Activated CD4-positive, CD25-positive, alpha-beta regulatory T cell treated with anti-CD3 and anti-CD28 coated beads, Interleukin-2, amount 50 U/mL, for 24 hours (primary cell): ENCODE measurements around the gene DGKE.
A peak's percentile ranks its signal among the peaks of the same experiment; 100 is the strongest.

ENCODE experiments used
- ATAC-seq, 2 donors: fragments of 150-1000 bp; cut with Tn5 transposase; one replicate each; pipeline ENCODE4 v1.10.0; 2021; ENCODE audit warnings: mild to moderate bottlenecking in 1 of 2, moderate library complexity in 1 of 2

DGKE gene

GRCh38 chr17:56815711-56816110, 18.2 kb upstream of the DGKE start:
- no peak for ATAC-seq

GRCh38 chr17:56817066-56817465, 16.9 kb upstream of the DGKE start:
- ATAC-seq: no peak

DNA sequence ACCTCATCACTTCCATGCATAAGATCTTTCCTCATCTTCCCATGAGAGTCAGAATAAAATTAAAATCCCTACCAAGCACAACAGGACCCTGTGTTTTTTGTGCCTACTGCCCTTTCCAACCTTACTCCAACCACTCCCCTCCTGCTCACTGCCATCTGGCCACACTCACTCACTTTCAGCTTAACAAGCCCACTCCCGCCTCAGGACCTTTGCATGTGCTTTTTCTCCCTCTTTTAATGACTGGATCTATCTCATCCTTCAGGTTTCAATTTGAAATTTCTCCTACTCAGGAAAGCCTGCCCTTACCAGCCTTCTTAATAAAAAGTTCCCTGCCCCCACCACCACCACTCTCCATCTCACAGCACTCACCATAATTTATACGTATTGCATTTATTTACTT, 14.9 kb upstream of the DGKE start:
- ATAC-seq: no peak

DNA sequence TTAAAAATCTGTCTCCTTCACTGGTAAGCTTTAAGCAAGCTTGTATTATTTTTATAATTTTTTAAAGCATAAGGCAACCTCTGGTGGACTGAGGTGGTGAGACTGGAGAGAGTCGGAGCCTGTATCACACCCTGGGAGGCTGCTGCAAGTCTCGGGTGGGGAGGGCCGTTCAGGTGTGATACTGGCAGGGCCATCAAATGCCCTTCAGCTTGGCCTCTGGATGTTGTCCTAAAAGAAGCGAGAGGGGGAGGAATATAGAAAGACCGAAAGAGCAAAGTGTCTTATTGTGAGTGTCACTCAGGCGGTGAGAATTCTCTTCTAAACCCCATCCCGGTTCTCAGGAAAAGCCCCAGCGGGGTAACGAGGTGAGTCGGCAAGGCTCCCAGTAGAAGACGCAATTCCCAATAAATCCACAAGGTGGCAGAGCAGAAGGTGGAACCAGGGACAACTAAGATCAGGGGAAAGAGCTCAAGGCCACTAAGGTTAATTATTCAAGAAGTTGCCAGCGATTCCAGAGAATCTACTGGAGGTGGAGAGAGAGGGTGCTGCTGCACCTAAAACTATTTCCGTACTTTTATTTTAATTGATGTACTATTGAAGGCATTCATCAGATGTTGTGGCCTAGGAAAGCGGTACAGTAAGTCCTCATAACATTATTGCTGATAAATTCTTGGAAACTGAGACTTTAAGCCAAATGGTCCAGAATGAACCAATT, 14.4 kb upstream of the DGKE start:
- ATAC-seq: peak; percentile 35 to 37

DNA sequence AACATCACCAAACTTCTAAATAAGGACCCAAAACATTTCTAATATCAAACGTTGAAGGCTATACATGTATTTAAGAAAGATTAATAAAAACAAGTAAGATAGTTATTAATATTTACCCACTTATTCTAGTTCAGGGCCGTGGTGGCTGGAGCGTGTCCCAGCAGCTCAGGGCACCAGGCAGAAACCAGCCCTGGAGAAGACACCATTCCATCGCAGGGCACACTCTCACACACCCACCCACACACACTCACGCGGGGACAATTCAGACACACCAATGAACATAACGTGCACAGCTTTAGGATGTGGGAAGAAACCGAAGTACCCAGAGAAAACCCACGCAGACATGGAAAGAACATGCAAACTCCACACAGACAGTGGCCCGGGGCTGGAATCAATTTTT, 13.7 kb upstream of the DGKE start:
- no peak for ATAC-seq

GRCh38 chr17:56821847-56822534, 12.0 kb upstream of the DGKE start:
- peak; percentile 84 to 86 for ATAC-seq

DNA sequence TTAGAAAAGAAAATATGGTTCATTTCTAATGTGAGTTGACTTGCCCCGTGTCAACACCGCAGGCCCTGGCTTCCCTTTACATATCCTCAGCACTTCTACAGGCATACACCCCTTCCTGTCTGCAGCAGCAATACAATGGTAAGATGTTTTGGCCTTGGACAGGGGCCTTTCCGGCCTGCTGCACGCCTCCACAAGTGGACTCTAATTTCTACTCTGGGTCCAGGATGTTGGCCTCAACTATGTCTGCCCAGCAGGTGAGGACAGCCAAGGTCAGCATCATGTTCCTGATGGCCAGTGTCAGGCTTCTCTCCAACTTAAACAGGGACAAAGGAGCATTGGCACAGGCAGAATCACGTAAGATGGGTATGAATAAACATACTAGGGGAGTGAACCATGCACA, 11.2 kb upstream of the DGKE start:
- ATAC-seq: peak in 1 of 2 donors; percentile 25

- ATAC-seq: no peak
Measured at GRCh38 chr17:56823848-56824247, 10.1 kb upstream of the DGKE start.

- ATAC-seq: no peak
Measured at GRCh38 chr17:56824503-56824902, 9.4 kb upstream of the DGKE start.

- no peak for ATAC-seq
Measured at GRCh38 chr17:56826611-56827414, 7.1 kb upstream of the DGKE start.

DNA sequence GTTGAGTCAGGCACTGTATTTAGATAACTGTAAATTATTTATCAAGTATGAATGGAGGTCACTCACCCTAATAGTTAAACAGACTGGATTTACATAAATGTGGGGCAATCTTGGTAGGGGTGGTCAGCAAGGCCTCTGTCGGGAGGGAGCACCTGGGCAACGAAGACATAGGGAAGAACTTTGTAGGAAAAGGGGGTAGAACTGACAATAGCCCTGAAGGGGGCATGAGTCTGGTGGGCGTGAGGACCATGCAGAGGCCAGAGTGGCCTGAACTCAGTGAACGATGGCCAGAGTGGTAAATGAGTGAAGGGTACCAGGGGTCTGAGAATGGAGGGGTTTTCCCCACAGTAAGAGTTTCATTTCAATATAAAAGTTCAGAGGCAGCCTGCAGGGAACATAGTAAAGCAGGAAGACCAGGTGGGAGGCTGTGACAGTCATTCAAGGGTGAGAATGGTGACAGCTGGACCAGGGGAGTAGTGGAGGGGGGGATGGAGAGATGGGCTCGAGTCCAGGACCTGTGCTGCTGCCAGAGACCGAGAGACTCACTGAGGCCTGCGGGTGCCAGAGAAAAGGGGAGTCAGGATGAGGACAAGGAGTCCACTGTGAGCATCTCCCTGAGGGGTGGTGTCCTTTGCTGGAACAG, 3.1 kb upstream of the DGKE start:
- ATAC-seq: no peak

DNA sequence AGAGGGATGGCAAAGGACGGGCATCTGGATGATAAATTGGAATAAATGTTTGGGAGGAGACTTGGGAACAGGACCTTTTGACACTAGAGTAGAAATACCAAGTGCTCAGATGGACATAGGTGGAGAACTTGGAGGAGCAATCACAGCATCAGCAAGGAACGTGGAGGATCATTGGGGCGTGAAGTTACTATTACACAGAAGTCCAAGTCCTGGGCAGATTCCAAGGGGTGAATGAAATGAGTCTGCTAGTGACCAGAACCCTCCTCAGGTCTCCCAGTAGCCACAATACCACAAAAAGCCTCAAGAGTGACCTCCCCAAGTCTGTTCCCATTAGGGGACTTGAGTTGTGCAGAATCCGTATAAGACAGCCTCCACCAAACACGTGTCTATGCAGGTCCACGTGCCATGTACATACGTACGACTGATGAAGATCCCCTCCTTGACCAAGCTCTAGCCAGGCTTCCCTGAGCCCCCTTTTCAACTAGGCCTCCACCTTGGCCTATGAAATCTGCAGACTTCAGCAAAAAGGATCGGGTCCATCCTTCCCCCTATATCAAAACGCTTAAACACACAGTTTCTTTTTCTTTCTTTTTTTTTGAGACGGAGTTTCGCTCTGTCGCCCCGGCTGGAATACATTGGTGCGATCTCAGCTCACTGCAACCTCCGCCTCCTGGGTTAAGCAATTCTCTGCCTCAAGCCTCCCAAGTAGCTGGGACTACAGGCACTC, 2.4 kb upstream of the DGKE start:
- no peak for ATAC-seq

GRCh38 chr17:56832446-56832845, 1.5 kb upstream of the DGKE start:
- ATAC-seq: no peak

DNA sequence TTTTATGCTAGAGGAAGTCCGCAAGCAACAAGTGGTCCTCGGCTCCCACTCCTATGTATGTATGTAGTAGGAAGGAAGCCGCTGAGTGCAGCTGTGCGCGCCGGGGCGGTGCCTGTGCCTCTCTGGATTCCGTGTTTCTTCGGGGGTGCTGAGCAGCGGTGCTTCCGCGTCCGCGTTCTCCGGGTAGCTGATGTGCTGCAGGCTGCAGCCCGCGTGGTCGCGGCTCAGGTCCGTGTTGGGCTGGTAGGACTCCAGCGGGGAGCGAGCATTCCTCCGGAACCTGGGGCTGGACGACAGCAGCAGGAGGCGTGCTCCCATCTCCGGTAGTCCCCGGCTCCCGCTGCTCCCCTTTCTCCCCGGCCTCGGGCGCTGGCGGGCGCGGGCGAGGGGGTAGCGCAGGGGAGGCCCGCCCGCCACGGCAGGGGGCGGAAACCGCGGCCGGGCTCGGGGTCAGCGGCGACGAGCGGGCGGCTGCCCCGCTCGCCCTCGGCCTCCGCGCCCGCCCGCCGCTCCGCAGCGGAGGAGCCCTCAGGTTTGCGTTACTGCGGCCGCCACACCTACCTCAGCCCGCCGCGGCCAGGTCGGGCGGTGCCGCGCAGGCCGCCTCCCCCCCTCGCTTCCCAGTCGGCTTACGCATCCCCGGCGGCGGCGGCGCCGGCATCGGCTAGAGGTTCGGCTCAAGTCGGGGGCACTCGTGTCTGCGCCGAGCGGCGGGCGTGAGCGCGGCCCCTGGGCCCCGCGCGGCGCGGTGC, 718 bp upstream of the DGKE start:
- ATAC-seq: peak; percentile 63 to 68

DNA sequence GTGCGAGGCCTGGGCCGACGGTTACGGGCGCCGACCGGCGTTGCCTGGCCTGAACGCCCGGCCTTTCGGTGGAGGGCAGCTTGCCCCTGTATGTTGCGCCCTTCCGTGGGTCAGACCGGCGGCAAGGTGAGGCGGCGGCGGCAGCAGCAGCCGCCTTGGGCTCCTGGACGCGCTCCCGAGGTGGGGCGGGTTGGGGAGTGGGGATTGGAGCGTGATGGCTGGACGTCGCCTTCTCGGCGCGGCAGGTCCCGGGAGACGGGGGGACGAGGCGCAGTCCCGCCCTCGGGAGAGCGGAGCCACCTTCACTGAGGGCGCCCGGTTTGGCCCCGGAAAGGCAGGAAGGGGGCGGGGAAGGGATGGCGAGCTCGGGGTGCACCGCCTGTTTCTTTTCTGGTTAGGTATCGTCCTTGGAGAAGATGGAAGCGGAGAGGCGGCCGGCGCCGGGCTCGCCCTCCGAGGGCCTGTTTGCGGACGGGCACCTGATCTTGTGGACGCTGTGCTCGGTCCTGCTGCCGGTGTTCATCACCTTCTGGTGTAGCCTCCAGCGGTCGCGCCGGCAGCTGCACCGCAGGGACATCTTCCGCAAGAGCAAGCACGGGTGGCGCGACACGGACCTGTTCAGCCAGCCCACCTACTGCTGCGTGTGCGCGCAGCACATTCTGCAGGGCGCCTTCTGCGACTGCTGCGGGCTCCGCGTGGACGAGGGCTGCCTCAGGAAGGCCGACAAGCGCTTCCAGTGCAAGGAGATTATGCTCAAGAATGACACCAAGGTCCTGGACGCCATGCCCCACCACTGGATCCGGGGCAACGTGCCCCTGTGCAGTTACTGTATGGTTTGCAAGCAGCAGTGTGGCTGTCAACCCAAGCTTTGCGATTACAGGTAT, 671 bp downstream of the DGKE start:
- ATAC-seq: peak; percentile 36 to 39

DNA sequence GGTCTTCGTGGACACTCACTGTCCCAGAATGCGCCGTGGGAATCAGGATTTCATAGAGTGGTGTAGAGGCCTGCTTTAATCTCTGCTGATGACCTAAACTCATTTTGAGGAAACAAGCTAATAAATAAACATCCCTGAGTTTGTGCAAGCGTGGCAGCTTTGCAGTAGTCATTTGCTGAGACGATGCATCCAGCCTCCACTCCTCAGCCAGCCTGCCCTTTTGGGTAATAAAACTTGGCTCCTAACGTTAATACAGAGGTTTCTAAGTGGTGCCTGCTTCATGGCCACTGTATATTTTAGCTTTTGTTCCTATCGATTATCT, 1.3 kb downstream of the DGKE start:
- ATAC-seq: no peak

DNA sequence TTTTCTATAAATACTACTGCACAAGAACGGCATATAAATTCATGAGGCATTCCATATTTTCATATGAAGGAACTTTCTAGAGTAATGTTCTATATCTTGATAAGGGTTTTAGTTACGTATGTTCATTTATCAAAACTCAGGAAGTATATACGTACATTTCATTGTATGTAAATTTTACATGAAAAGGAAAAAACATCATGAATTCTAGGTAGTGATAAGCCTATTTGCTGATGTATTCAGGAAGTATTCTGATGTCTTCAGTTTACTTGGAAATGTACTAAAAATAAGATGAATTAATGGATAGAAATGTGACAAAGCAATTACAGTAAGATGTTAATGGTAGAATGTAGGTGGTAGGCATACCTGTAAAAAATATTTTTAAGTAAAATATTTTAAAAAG, 4.7 kb downstream of the DGKE start:
- ATAC-seq: no peak

DNA sequence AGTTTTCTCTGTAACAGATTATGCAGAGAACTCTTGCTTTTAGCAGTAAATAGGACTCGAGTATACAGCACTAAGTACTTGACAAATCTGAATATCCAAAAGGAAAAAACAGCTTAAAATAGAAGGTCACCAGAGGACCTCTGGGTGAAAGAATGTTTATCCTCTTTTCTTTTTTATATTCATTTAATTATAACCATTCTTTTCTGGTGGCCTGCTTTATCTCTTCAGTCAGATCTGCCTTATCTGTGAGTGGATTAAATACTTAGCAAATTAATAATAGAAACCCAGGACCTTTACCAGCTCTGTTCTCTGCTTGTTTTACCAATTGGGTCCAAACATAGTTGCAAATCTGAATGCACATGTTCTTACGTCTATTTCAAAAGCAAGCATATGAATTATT, 8.6 kb downstream of the DGKE start:
- no peak for ATAC-seq

DNA sequence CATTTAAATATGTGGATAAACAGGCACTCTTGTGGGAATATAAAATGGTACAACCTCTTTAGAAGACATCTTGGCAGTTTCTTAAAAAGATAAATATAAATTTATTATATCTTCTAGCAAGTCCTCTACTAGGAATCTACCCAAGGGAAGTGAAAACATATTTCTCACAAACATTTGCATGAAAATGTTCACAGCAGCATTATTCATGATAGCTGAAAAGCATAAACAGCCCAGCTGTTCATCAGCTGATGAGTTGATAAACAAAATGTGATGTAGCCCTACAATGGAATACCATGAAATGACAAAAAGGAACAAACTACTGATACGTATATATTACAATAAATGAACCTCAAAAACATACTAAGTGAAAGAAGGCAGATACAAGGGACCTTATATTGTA, 12.0 kb downstream of the DGKE start:
- ATAC-seq: no peak

DNA sequence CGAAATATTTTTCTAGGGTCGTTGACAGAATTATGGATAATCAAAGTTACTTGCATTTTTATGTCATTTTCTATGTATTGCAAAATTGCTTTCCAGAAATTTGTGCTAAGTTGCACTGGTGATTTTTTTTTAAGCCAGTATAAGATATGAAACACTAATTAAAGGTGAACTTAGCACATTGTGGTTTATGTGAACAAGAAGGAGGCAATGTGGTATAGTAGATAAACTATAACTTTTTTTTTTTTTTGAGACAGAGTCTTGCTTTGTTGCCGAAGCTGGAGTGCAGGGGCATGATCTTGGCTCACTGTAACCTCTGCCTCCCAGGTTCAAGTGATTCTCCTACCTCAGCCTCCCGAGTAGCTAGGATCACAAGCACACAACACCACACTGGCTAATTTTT, 13.2 kb downstream of the DGKE start:
- ATAC-seq: no peak

DNA sequence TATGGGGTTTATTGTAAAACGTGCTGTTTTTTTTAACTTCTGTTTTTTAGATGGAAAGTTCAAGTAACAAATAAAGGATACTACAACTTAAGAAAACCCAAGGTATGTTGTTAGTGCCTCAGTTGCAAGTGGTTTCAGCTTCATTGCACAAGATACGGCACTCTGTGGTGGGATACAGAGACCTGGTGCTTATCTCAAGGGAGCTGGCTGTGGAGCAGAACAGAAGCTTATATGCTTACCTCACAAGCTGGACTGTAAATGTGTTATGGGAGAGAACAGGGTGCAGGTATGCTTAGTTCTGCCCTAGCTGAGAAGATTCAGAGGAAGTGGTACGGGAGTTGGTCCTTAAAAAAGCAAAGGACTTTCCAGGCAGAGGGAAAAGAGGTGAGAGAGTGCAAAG, 15.2 kb downstream of the DGKE start:
- ATAC-seq: no peak
